Midbrain (tissue), 1 donor: ENCODE data around the gene MAP3K4.

Experiments used
- DNase-seq: peaks from one replicate; lab custom pipeline; 2025; lab: John Stamatoyannopoulos, UW

MAP3K4 gene

DNA sequence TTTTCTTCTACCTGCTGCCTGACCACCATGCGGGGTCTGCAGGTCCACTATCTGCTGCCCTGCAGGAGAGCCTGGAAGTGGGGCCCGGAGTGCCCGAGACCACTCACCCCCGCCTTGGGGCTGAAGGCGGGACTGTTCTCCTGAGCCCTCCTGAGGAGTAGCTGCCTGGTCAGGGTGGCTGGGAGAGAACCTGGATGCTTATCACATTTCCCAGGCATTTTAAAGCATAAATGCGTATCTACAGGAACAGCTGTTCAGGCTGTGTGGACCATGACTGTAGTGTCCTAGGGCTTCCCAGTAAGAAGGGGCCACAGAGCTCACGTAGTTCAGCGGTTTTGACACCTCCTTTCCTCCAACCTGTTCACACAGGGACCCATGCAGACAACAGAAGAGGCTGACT lies 159.0 kb downstream of the MAP3K4 start:
- no peak for DNase-seq

DNA sequence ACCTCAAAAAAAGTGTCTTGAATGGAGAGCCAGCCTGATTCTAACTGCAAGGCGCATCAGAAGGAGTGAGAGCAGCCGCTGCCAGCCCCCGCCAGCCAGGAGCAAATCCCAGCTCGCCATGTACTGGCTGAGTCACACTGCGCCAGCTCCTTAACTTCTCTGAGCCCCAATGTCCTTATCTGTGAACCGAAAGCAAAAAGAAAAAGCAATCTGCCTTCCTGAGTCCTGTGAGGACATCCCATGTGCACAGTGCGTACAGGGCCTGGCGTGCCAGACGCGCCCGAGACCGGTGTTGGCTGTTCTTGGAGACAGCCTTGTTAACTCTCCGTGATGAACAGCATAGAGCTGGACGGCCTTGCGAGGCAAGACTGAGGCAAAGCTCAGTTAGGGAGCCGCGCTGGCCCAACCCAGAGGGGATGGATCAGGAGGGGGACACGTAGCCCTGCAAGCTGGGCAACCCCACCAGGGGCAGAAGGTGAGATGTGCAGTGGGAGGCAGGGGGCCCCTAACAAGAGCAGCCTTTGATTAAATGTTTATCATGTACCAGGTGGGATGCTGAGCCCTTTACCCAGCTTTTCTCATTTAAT lies 159.6 kb downstream of the MAP3K4 start:
- no peak for DNase-seq

DNA sequence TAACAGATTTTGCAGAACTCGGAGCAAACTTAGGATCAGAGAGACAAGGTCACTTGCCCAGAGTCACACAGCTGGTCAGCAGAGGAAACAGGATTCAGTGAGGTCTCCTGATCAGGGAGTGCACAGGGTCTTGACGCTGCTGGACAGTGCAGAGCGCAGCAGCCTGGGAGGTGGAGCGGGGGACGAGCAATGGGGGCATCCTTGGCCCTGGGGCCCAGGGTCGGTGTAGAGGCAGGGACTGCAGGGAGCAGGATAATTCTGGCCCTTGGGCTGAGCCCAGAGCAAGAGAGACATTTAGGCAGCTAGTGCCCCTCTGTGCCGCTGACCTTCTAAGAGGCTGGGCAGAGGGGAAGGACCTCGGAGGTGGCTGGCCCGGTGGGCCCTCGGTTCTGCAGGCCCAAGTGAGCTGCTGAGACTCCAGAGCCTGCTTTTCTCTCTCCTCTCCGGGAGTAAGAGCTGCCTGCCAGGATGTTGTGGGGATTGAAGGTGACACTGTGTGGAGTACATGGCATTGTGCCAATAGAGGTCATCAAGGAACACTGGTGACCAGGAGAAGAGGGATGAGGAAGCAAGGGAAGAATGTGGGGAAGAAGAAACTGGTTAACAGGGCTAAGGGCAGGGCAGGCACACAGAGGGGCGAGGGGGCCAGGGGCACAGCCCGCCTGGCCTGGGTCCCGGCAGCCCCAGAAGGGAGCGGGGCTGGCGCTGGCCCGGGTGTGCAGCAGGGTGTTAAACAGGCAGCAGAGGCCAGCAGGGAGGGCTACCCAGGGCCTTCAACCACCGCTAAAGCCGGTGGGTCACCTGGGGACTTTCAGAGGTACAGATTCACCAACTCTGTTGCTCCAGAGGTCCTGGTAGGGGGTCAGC lies 160.3 kb downstream of the MAP3K4 start:
- no peak for DNase-seq

DNA sequence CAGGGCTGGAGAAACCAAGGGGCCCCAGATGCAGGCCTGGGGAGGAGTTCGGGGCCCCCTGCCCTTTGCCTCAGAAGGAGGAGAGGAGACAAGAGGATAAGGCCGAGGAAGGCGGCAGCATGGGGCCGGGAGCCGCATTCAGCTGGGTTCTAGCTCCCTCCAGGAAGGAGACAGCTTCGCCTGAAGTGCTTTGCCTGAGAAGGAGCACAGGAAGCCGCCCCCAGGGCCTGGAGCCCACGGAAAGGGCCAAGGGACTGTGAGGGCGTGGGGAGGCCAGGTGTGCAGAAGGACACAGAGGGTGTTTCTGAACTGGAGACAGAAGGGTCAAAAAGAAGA lies 160.9 kb downstream of the MAP3K4 start:
- DNase-seq = no peak

DNA sequence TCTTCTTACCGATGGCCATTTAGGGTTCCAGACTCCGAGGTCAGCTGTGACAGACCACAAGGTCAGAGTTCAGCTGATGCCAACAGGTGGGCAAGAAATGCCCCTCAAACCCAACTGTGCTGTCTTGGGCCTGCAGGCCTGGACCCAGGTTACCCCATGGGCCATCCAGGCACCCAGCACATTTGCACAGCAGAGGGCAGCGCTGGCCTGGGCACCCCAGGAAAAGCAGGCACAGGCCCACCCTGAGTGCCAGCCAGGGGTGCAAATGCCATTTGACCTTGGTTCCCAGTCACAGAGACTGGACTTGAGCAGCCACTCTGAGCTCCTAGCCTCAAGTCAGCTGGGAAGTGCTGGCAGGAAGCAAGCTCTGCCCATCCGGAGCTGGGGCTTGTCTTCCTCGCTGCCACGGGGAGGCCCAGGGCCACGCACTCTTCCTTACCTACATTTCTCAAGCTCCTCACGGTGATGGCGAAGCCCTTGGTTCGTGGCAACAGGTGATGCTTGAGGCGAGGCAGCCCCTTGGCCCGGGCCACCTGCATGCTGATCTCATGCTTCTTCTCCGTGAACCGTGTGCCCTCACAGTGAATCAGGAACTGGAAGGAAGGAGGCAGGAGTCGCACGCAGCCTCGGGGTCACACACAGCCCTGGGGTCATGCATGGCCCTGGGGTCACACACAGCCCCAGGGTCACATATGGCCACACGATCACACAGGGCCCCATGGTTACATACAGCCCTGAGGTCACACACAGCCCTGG lies 161.5 kb downstream of the MAP3K4 start:
- no peak for DNase-seq

DNA sequence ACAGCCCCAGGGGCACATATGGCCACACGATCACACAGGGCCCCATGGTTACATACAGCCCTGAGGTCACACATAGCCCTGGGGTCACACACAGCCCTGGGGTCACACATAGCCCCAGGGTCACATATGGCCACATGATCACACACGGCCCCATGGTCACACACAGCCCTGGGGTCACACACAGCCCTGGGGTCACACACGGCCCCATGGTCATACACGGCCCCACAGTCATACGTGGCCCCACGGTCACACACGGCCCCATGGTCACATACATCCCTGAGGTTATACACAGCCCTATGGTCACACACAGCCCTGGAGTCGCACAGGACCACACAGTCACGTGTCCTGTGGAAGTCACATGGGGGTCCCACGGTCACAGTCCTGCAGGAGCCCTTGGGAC lies 162.2 kb downstream of the MAP3K4 start:
- no peak for DNase-seq

DNA sequence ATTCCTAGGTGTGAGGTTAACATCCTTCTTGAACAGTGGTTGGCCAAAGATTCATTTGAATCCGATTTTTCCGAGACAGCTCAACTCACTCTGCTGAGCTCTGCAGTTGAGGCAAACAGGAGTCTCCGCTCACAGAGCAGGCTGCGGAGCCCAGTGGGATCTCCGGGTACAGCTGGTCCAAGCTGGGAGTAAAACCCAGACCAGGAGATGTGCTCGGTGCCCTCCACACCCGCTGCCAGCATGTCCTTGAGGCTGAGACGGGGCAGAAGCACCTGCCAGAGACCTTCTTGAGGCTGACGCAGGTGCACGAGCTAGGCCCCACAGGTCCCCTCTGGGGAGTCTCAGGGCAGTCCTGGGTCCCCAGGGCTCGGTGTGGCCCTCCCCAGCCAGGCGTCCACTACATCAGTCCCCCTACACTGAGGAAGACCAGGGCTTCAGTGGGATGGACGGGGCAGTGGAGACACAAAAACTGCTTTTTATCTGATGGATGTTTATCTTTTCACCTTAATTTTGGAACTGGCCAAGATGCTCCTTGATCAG lies 163.3 kb downstream of the MAP3K4 start:
- DNase-seq = no peak

DNA sequence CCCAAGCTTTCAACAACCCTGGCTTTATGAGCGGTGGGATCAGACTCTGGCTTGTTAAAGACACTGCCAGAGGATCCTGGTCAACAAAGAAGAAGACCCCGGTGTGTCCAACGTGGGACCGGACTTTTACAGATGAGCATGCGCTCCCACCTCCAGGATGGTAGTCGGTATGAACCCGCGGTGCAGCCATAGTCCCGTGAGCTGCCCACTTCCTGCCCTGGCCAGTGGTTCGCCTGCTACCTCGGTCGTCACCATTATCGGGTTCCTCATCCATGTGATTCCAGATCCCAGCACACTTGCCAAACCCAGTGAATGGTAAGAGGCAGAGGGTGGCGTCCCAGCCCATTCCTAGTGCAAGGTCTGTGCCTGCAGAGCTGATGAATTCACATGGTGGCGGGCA lies 169.6 kb downstream of the MAP3K4 start:
- no peak for DNase-seq

DNA sequence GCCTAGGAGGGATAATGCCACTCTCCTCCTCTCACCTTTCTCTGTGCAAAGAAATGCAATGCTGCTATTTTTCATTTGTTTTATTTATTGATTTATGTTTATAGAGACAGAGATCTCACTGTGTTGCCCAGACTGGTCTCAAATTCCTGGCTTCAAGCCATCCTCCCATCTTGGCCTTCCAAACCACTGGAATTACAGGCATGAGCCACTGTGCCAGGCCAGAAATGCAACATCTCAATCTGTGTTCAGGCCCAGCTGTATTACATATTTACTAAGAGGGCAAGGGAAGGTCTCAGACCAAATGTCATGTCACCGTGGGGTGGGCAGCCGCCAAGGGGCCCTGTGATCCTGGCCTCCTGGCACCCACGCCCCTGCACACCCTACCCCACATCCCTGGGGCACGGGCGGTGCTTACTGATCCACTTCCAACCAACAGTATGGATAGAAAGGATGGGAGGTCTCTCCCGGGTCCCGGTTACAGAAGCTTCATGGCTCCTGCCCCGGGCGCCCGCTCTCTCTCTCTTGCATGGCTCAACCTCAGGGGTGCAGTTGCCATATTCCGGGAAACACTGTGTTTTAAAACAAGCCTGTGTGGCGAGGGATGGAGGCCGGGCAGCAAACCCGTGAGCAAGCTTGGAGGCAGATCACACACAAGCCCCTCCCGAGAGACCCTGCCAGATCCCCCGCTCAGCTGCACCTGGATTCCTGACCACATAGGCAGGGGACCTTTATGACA lies 170.5 kb downstream of the MAP3K4 start:
- no peak for DNase-seq

DNA sequence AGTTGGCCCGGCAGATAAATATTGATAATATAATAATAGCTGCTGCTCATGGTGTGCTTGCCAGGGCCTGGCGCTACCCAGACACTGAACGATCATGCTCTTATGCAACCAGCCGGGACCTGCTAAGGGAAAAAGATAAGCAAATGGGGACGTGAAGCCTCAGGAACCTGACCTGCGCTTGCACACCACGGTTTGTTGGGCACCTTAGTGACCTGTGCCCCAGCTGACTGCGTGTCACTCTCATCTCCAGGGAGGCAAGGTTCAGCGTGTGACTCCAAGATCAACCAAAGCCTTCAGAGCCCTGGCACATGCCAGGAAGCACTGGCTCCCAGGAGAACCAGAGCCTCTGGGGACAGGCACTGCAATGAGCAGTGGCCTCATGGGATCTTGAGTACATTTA lies 171.2 kb downstream of the MAP3K4 start:
- no peak for DNase-seq

DNA sequence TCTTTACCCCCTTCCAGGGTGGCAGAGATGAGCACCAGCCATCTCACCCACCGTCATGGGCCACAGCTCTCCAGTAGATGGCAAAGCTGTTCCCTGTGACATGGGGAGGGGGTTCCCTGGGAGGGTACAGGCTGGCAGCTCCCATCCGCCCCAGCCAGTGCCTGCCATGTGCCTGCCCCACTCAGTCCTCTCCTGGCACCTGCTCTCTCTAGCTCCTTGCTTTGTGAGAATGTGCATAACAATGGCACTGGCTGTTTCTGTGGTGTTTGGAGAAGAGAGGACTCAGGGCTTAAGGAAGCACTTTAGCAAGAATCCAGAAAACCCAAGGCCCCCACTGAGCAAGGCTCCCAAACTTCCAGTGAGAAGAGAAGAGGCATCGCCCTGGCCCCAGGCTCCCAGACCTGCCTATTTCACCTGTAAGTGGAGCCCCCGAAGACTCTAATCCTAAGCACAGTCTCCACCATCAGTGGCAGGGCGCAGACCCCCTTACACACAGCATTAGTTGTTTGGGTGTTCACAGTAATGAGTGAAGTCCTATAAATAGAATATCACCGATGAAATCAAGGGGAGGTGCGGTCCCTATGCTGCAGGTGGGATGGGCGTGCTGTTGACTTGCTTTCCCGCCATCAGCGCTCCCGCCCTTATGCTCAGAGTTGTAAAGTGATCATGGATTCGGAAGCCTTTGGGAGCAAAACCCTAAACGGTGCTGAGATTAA lies 172.1 kb downstream of the MAP3K4 start:
- no peak for DNase-seq

DNA sequence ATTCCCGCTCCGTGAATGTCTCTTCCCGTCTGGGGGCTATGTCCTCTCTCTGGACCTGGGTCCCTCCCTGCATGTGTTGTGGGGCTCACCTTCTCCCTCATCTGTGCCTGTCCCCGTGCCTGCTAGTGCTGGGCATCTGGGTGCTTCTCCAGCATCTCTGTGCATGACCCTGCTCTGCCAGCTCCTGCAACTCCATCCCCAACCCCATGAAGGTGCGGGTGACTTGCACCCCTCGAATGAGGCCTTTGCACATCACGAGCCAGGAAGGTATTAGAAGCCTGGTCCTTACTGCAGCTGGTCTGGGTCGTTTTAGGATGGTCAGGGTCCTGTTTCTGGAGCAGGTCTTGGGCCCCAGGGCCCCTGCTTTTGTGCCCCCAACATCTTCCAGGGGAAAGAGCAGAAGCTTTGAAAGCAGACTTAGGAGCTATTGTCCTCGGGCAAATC lies 172.6 kb downstream of the MAP3K4 start:
- DNase-seq = no peak

DNA sequence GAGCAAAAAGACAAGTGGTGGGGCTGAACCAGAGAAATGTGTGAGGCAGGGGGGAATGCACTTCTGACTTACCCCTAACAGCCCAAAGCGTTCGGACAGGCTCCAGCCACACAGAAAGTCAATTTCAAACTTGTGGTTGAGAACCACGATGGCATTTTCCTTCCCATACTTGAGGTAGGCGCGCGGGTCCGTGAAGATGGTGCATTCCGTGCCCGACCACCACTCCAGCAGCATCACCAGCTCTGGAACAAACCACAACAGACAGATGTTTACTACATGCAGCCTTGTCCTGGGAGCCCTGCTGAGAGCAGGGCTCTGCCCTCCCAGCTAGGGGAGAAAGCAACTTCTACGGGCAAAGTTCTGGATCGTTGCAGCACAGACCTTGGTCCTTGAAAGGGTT lies 174.6 kb downstream of the MAP3K4 start:
- DNase-seq = no peak

DNA sequence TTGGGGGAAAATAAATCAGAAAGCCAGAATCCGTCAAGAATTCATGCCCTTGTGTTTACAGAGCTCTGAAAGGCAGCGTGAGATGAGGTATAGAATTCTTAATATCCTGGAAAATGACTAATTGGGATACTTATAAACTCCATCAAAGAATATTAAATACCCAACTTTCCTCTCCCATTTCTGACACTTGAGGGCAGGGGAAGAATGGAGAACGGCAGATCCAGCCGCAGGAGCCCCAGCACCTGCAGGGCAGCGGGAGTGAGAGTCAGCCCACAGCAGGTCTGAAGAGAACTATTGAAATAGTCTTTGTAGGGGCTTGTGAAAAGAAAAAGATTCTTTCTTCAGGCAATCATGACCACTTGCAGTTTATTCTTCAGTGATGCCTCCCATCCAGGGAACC lies 175.1 kb downstream of the MAP3K4 start:
- no peak for DNase-seq
